HCT116 (cell line): ENCODE data around the gene PDILT. TPM values are rescaled to one million over a fixed set of nuclear protein-coding genes. Genes with fewer than 3 reads are reported as not detected.

ENCODE experiments used
- ATAC-seq: fragments of 200-7000 bp; cut with Tn5 transposase; 2 replicates; pipeline ENCODE4 v1.9.1; 2020; ENCODE audit warnings: mild to moderate bottlenecking, moderate library complexity
- BruUV-seq: library from RNA; stranded (reverse); fragments of 400-500 nt; replicated peaks from 2 replicates; lab custom pipeline; 2021; lab: Mats Ljungman, UMichigan
- CTCF ChIA-PET: fragments of 300-600 bp; sonication (Branson Sonifier 250); formaldehyde crosslinking; loops from one replicate; lab custom pipeline; 2021; ENCODE audit warnings: antibody characterized with exemption; lab: Charles Lee
- POLR2A ChIA-PET: fragments of 300-600, 350-600 bp; sonication (Branson Sonifier 250); formaldehyde crosslinking; loops from one replicate; lab custom pipeline; 2021; ENCODE audit warnings: antibody characterized with exemption; lab: Charles Lee
- RAD21 ChIA-PET, 2 experiments: fragments of 300-600 bp; sonication (Branson Sonifier 250); formaldehyde crosslinking; loops; one replicate each; lab custom pipeline; 2023; ENCODE audit warnings: low total read pairs in 2 of 2; ENCODE audit not compliant: uncharacterized antibody in 2 of 2, unreplicated experiment in 2 of 2, low non-redundant PET in 1 of 2; lab: Charles Lee
- DNase-seq: peaks from one replicate; pipeline ENCODE4 v3.0.0-alpha.2; 2010; ENCODE audit warnings: low read depth, low spot score
- H2AFZ ChIP-seq: fragments of 200-600 bp; shearing (Covaris generic), sonication (generic); 2 replicates; pipeline ENCODE4 v1.6.1; 2017; ENCODE audit warnings: low read depth, mixed run types, mixed read lengths, antibody characterized with exemption, low read length; ENCODE audit not compliant: poor library complexity, severe bottlenecking
- H3K27ac ChIP-seq: 2 replicates; pipeline ENCODE4 v1.5.1; 2012; ENCODE audit warnings: low read depth, low read length
- H3K27me3 ChIP-seq: fragments of 200-600 bp; sonication (generic); 2 replicates; pipeline ENCODE4 v1.6.1; 2016; ENCODE audit warnings: mixed run types, low read length, mixed read lengths; ENCODE audit not compliant: insufficient read depth
- H3K36me3 ChIP-seq, 2 experiments: fragments of 200-500 bp in 1 of 2; fragments of 200-600 bp in 1 of 2; sonication (Bioruptor generic) in 1 of 2; sonication (generic) in 1 of 2; 2 replicates each; pipeline versions ENCODE4 v1.5.1 to v1.6.1; 2014 to 2016; ENCODE audit warnings: low read length in 2 of 2, inconsistent platforms in 1 of 2, mixed read lengths in 1 of 2, mixed run types in 1 of 2; ENCODE audit not compliant: insufficient read depth in 2 of 2, control insufficient read depth in 1 of 2
- H3K4me1 ChIP-seq, 2 experiments: fragments of 200-600 bp in 1 of 2; sonication (generic) in 1 of 2; 2 replicates each; pipeline versions ENCODE4 v1.5.1 to v1.6.1; 2012 to 2017; ENCODE audit warnings: low read length in 2 of 2, inconsistent platforms in 1 of 2, mild to moderate bottlenecking in 1 of 2, mixed read lengths in 1 of 2, mixed run types in 1 of 2, moderate library complexity in 1 of 2; ENCODE audit not compliant: insufficient read depth in 2 of 2, control insufficient read depth in 1 of 2
- H3K4me2 ChIP-seq: fragments of 200-600 bp; sonication (generic); 2 replicates; pipeline ENCODE4 v1.6.1; 2017; ENCODE audit warnings: mixed run types, low read length, mixed read lengths
- H3K4me3 ChIP-seq, 2 experiments: fragments of 200-600 bp in 1 of 2; sonication (generic) in 1 of 2; replicated peaks in 1 of 2; 2 replicates each; pipeline ENCODE4 v1.5.1; 2011 to 2016; ENCODE audit warnings: low read length in 2 of 2, control low read depth in 1 of 2, low read depth in 1 of 2, mild to moderate bottlenecking in 1 of 2, mixed read lengths in 1 of 2, mixed run types in 1 of 2
- H3K79me2 ChIP-seq: fragments of 200-600 bp; sonication (generic); 2 replicates; pipeline ENCODE4 v1.6.1; 2017; ENCODE audit warnings: mild to moderate bottlenecking, mixed run types, low read length, moderate library complexity, mixed read lengths; ENCODE audit not compliant: insufficient read depth
- H3K9ac ChIP-seq: fragments of 200-600 bp; sonication (generic); 2 replicates; pipeline ENCODE4 v1.6.1; 2016; ENCODE audit warnings: low read length, mixed read lengths
- H3K9me2 ChIP-seq: fragments of 200-600 bp; sonication (generic), shearing (Covaris generic); 2 replicates; pipeline ENCODE4 v1.6.1; 2017; ENCODE audit warnings: mixed run types, mild to moderate bottlenecking, moderate library complexity; ENCODE audit not compliant: insufficient read depth
- H3K9me3 ChIP-seq, 2 experiments: fragments of 200-500 bp in 1 of 2; fragments of 200-600 bp in 1 of 2; sonication (Bioruptor generic) in 1 of 2; sonication (generic) in 1 of 2; 2 replicates each; pipeline ENCODE4 v1.6.1; 2014 to 2017; ENCODE audit warnings: low read length in 2 of 2, mixed read lengths in 2 of 2, inconsistent platforms in 1 of 2, low read depth in 1 of 2, mild to moderate bottlenecking in 1 of 2, mixed run types in 1 of 2, moderate library complexity in 1 of 2; ENCODE audit not compliant: control insufficient read depth in 1 of 2, insufficient read depth in 1 of 2
- H4K20me1 ChIP-seq: fragments of 200-600 bp; sonication (generic), shearing (Covaris generic); 2 replicates; pipeline ENCODE4 v1.6.1; 2017; ENCODE audit warnings: mixed run types, mild to moderate bottlenecking, moderate library complexity; ENCODE audit not compliant: insufficient read depth
- CEBPB ChIP-seq: IDR thresholded peaks from 2 replicates; pipeline ENCODE4 v1.6.1; 2012; ENCODE audit warnings: low read depth
- EGR1 ChIP-seq: IDR thresholded peaks from 2 replicates; pipeline ENCODE4 v1.6.1; 2012; ENCODE audit warnings: low read depth
- EZH2 ChIP-seq: fragments of 200-600 bp; sonication (generic); IDR thresholded peaks from 2 replicates; pipeline ENCODE4 v1.6.1; 2017; ENCODE audit warnings: antibody characterized with exemption, mixed run types
- FOSL1 ChIP-seq: IDR thresholded peaks from 2 replicates; pipeline ENCODE4 v1.6.1; 2012; ENCODE audit warnings: low read depth
- JUND ChIP-seq: IDR thresholded peaks from 2 replicates; pipeline ENCODE4 v1.6.1; 2012
- POLR2AphosphoS5 ChIP-seq: IDR thresholded peaks from 2 replicates; pipeline ENCODE4 v1.6.1; 2011; ENCODE audit warnings: mild to moderate bottlenecking, low read depth, low read length, moderate library complexity
- RAD21 ChIP-seq: IDR thresholded peaks from 2 replicates; pipeline ENCODE4 v1.6.1; 2012; ENCODE audit warnings: low read depth, mild to moderate bottlenecking
- SIN3A ChIP-seq: IDR thresholded peaks from 2 replicates; pipeline ENCODE4 v1.6.1; 2012; ENCODE audit warnings: low read depth
- SP1 ChIP-seq: IDR thresholded peaks from 2 replicates; pipeline ENCODE4 v1.6.1; 2012; ENCODE audit warnings: low read depth
- TCF7L2 ChIP-seq: IDR thresholded peaks from 2 replicates; pipeline ENCODE4 v1.7.0; 2011; ENCODE audit warnings: borderline replicate concordance, inconsistent platforms; ENCODE audit not compliant: insufficient read depth, insufficient read length; ENCODE audit errors: extremely low read depth
- YY1 ChIP-seq: IDR thresholded peaks from 2 replicates; pipeline ENCODE4 v1.6.1; 2011; ENCODE audit warnings: low read length, low read depth, moderate library complexity, mild to moderate bottlenecking; ENCODE audit not compliant: insufficient replicate concordance; ENCODE audit errors: extremely low read depth
- ZFX ChIP-seq: fragments of 450-650 bp; IDR thresholded peaks from 2 replicates; pipeline ENCODE4 v1.6.1; 2017
- ZNF274 ChIP-seq: fragments of 200-500 bp; sonication (Bioruptor generic); IDR thresholded peaks from 2 replicates; pipeline ENCODE4 v1.6.1; 2014; ENCODE audit warnings: mild to moderate bottlenecking, low read depth, low read length, inconsistent platforms
- intact Hi-C: fragments of 100-400 bp; cut with micrococcal nuclease; formaldehyde crosslinking; loops from 2 replicates; pipeline ENCODE4 v1.10.0; 2022
- total RNA-seq: library from RNA; stranded (reverse); gene quantifications from one replicate; pipeline ENCODE4 v1.2.1, GENCODE V29; 2021; ENCODE audit not compliant: unreplicated experiment
- TF ChIP-seq, protein P1 (sequence below): IDR thresholded peaks from 2 replicates; pipeline ENCODE4 v1.6.1; 2012

Gene PDILT
- total RNA-seq, 1 experiment from 2014 or later: not detected

DNA sequence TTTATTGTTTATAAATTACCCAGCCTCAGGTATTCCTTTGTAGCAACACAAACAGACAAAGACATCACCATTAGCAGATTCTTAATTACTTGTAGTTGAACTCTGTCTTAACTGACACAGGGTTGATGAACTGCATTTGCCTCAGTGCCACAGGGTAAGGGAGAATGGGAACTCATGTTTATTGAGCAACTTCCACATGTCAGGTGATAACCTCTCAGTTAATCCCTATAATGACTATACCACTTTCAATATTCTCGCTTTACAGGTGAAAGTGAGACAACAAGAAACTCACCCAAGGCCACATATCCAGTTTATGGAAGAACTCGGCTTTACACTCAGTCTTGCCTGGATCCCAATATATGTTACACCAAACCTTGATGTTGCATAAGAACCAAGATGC is 8.6 kb downstream of the PDILT start:
- Histone ChIP-seq H3K9ac (no peak overlapping the region), H3K79me2 (no peaks in the 10 kb centered on the region), H3K9me2 (no peaks in the 10 kb centered on the region), H3K27me3 (peaks cover 8% of the 10 kb centered on the region; the same call in 1 of the 2 replicates), H3K4me2 (no peak overlapping the region), H3K27ac (no peak overlapping the region), H3K36me3 (no peaks in the 10 kb centered on the region), H3K4me1 (no peaks in the 10 kb centered on the region), H3K4me3 (no peak overlapping the region), H3K9me3 (no peaks in the 10 kb centered on the region), H4K20me1 (no peaks in the 10 kb centered on the region), H2AFZ (no peak overlapping the region)
- RAD21 ChIA-PET: no interaction called here
- TF ChIP-seq EZH2 (no peak), POLR2AphosphoS5 (no peak), JUND (no peak), SIN3A (no peak), SP1 (no peak)
- TF ChIP-seq, protein P1, sequence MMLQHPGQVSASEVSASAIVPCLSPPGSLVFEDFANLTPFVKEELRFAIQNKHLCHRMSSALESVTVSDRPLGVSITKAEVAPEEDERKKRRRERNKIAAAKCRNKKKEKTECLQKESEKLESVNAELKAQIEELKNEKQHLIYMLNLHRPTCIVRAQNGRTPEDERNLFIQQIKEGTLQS: no peak
- ATAC-seq: no peak
- BruUV-seq: no TSS peak
- DNase-seq: no peak
- CTCF ChIA-PET: interaction anchor here (3.5 kb wide), 1 partner anchor 11 kb away, joined by 15 read pairs; no protein-coding TSS in a partner anchor
- POLR2A ChIA-PET: no interaction called here
- intact Hi-C loops: no loop called here

DNA sequence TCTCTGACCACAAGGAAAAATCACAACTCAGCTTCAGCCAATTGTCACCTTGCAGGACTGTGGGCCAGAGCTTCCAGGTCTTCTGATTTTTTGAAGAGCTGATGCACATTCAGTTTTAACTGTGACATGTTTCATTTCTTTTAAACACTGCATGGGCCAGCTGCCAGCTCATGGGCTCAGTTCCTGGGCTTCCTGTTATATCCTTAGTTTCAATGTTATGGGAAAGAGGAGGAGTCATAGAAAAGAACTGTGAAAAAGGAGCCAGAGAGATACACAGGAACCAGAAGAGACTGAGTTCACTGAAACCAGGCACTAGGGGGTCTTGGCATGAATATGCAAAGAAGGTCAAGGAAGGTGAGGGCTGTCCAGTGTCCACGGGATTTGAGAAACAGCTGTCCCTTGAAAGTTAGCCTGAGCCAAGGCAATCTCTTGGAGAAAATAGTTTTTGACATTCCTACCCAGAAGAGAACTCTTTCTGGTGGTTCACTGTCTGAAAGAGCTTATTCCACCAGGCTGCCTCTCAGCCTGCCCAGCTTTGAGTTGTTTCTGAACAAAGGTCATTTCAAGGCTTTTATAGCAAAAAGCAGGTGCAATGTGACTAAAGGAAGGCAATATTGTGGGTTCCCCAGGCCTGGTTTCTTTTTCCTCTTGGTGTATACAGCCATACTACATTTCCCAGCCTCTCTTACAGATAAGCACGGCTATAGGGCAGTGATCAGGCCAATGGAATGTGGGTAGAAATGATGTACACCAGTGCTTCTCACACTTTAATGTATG is 10.5 kb downstream of the PDILT start:
- no peak overlapping the region for H3K9ac ChIP-seq
- RAD21 ChIA-PET: no interaction called here
- H3K4me2 ChIP-seq: no peak overlapping the region
- H3K4me1 ChIP-seq: no peaks in the 10 kb centered on the region
- BruUV-seq: no TSS peak
- CTCF ChIA-PET: interaction anchor here (0.9 to 3.5 kb wide), 2 partner anchors 9 to 11 kb away, joined by 3 to 15 read pairs; no protein-coding TSS in a partner anchor
- H3K4me3 ChIP-seq: no peak overlapping the region
- intact Hi-C loops: no loop called here
- H3K27ac ChIP-seq: no peak overlapping the region
- peaks cover 8% of the 10 kb centered on the region; the same call in 1 of the 2 replicates for H3K27me3 ChIP-seq
- no peak for ATAC-seq
- H2AFZ ChIP-seq: no peak overlapping the region
- H4K20me1 ChIP-seq: no peaks in the 10 kb centered on the region
- H3K9me3 ChIP-seq: no peaks in the 10 kb centered on the region
- H3K36me3 ChIP-seq: no peaks in the 10 kb centered on the region
- TF ChIP-seq CEBPB: no peak
- TF ChIP-seq EGR1: no peak
- TF ChIP-seq FOSL1: no peak
- TF ChIP-seq TCF7L2: no peak
- TF ChIP-seq YY1: no peak
- TF ChIP-seq ZNF274: no peak
- TF ChIP-seq JUND: no peak
- no peak for TF ChIP-seq ZFX
- TF ChIP-seq RAD21: no peak
- TF ChIP-seq, all 23 proteins: peak for 0
- no peak for DNase-seq
- POLR2A ChIA-PET: no interaction called here
- Histone ChIP-seq H3K79me2 (no peaks in the 10 kb centered on the region), H3K9me2 (no peaks in the 10 kb centered on the region)
